WTC11 (cell line): ENCODE data around the gene REC8. TPM values are rescaled to one million over a fixed set of nuclear protein-coding genes. Genes with fewer than 3 reads are reported as not detected.

Source experiments
- ATAC-seq: fragments of 200-7000 bp; cut with Tn5 transposase; 2 replicates; pipeline ENCODE4 v1.10.0; 2021; ENCODE audit warnings: mild to moderate bottlenecking, moderate library complexity
- CTCF ChIA-PET: fragments of 300-600 bp; sonication (Branson Sonifier 250); formaldehyde crosslinking; loops from one replicate; lab custom pipeline; 2021; ENCODE audit warnings: antibody characterized with exemption; lab: Charles Lee
- POLR2A ChIA-PET: fragments of 350-600 bp; sonication (Branson Sonifier 250); formaldehyde crosslinking; loops from one replicate; lab custom pipeline; 2021; ENCODE audit warnings: antibody characterized with exemption; lab: Charles Lee
- DNase-seq: peaks from one replicate; pipeline ENCODE4 v3.0.0; 2021; ENCODE audit warnings: low spot score
- H3K27ac Mint-ChIP-seq: 2 replicates; pipeline ENCODE4 v1.8.0; 2021; ENCODE audit warnings: mixed read lengths
- H3K27me3 Mint-ChIP-seq: 2 replicates; pipeline ENCODE4 v1.8.0; 2021; ENCODE audit warnings: low read depth, mild to moderate bottlenecking, moderate library complexity, mixed read lengths
- H3K36me3 Mint-ChIP-seq: 2 replicates; pipeline ENCODE4 v1.8.0; 2021; ENCODE audit warnings: mixed read lengths
- H3K4me1 Mint-ChIP-seq: 2 replicates; pipeline ENCODE4 v1.8.0; 2022; ENCODE audit warnings: mixed read lengths
- H3K4me3 Mint-ChIP-seq: 2 replicates; pipeline ENCODE4 v1.8.0; 2021; ENCODE audit warnings: mild to moderate bottlenecking, moderate library complexity, mixed read lengths
- H3K9me3 Mint-ChIP-seq: 2 replicates; pipeline ENCODE4 v1.8.0; 2021; ENCODE audit warnings: mixed read lengths
- ATF1 ChIP-seq: sonication (generic); formaldehyde crosslinking; IDR thresholded peaks from 2 replicates; pipeline ENCODE4 v1.8.1; 2023; ENCODE audit warnings: mild to moderate bottlenecking, moderate library complexity, missing genetic modification reagents
- ATF3 ChIP-seq: sonication (generic); formaldehyde crosslinking; conservative IDR thresholded peaks from 2 replicates; pipeline ENCODE4 v1.8.1; 2022; ENCODE audit warnings: mild to moderate bottlenecking, missing genetic modification reagents
- GABPB1 ChIP-seq: sonication (generic); formaldehyde crosslinking; IDR thresholded peaks from 2 replicates; pipeline ENCODE4 v1.8.1; 2023; ENCODE audit warnings: mild to moderate bottlenecking, missing genetic modification reagents
- GRHL2 ChIP-seq: fragments of 250-450 bp; sonication (Bioruptor Pico); IDR thresholded peaks from 2 replicates; pipeline ENCODE4 v1.8.0; 2022; ENCODE audit warnings: mild to moderate bottlenecking, moderate library complexity; ENCODE audit not compliant: insufficient replicate concordance, severe bottlenecking
- HMGA2 ChIP-seq: fragments of 250-450 bp; sonication (Bioruptor Pico); IDR thresholded peaks from 2 replicates; pipeline ENCODE4 v1.4.0; 2021; ENCODE audit warnings: mild to moderate bottlenecking, moderate library complexity
- IRF2 ChIP-seq: sonication (generic); formaldehyde crosslinking; IDR thresholded peaks from 2 replicates; pipeline ENCODE4 v1.8.0; 2022; ENCODE audit warnings: low read depth, missing genetic modification reagents, borderline replicate concordance
- JUN ChIP-seq: sonication (generic); formaldehyde crosslinking; IDR thresholded peaks from 2 replicates; pipeline ENCODE4 v1.8.0; 2023; ENCODE audit warnings: mild to moderate bottlenecking, missing genetic modification reagents
- MAX ChIP-seq: sonication (generic); formaldehyde crosslinking; IDR thresholded peaks from 2 replicates; pipeline ENCODE4 v1.8.0; 2022; ENCODE audit warnings: mild to moderate bottlenecking, missing genetic modification reagents
- NR2C2 ChIP-seq: sonication (generic); formaldehyde crosslinking; IDR thresholded peaks from 2 replicates; pipeline ENCODE4 v1.8.0; 2022; ENCODE audit warnings: mild to moderate bottlenecking, missing genetic modification reagents
- PRDM15 ChIP-seq: sonication (generic); formaldehyde crosslinking; IDR thresholded peaks from 2 replicates; pipeline ENCODE4 v1.8.0; 2022; ENCODE audit warnings: missing genetic modification reagents
- PREB ChIP-seq: sonication (generic); formaldehyde crosslinking; IDR thresholded peaks from 2 replicates; pipeline ENCODE4 v1.8.1; 2022; ENCODE audit warnings: mild to moderate bottlenecking, missing genetic modification reagents, moderate library complexity, borderline replicate concordance
- RELA ChIP-seq: sonication (generic); formaldehyde crosslinking; IDR thresholded peaks from 2 replicates; pipeline ENCODE4 v1.8.1; 2022; ENCODE audit warnings: missing genetic modification reagents, mild to moderate bottlenecking, borderline replicate concordance
- RORB ChIP-seq: fragments of 250-450 bp; sonication (Bioruptor Pico); IDR thresholded peaks from 2 replicates; pipeline ENCODE4 v1.9.0; 2021; ENCODE audit warnings: mild to moderate bottlenecking
- TP53 ChIP-seq: sonication (generic); formaldehyde crosslinking; IDR thresholded peaks from 2 replicates; pipeline ENCODE4 v1.8.1; 2023; ENCODE audit warnings: mild to moderate bottlenecking, missing genetic modification reagents
- ZBTB21 ChIP-seq: sonication (generic); formaldehyde crosslinking; IDR thresholded peaks from 2 replicates; pipeline ENCODE4 v1.8.1; 2023; ENCODE audit warnings: mild to moderate bottlenecking, missing genetic modification reagents, borderline replicate concordance
- ZNF232 ChIP-seq: sonication (generic); formaldehyde crosslinking; IDR thresholded peaks from 2 replicates; pipeline ENCODE4 v1.8.0; 2022; ENCODE audit warnings: mild to moderate bottlenecking, missing genetic modification reagents
- ZNF263 ChIP-seq: sonication (generic); formaldehyde crosslinking; IDR thresholded peaks from 2 replicates; pipeline ENCODE4 v1.8.1; 2022; ENCODE audit warnings: low read depth, mild to moderate bottlenecking, moderate library complexity, missing genetic modification reagents
- ZNF512 ChIP-seq: sonication (generic); formaldehyde crosslinking; IDR thresholded peaks from 2 replicates; pipeline ENCODE4 v1.8.1; 2022; ENCODE audit warnings: missing genetic modification reagents, borderline replicate concordance
- total RNA-seq: library from RNA; stranded (reverse); gene quantifications from 3 replicates; pipeline ENCODE4 v1.2.3, GENCODE V29; 2021
- TF ChIP-seq, protein P1 (sequence below): fragments of 250-450 bp; sonication (Bioruptor Pico); IDR thresholded peaks from 2 replicates; pipeline ENCODE4 v1.9.0; 2021; ENCODE audit warnings: moderate library complexity, mild to moderate bottlenecking, inconsistent platforms, borderline replicate concordance
- TF ChIP-seq, protein P2 (sequence below): sonication (generic); formaldehyde crosslinking; IDR thresholded peaks from 2 replicates; pipeline ENCODE4 v1.8.0; 2022; ENCODE audit warnings: mild to moderate bottlenecking, missing genetic modification reagents
- TF ChIP-seq, protein P3 (sequence below): fragments of 250-450 bp; sonication (Bioruptor Pico); conservative IDR thresholded peaks from 2 replicates; pipeline ENCODE4 v1.9.0; 2021; ENCODE audit warnings: mild to moderate bottlenecking

REC8 gene
- total RNA-seq, 1 experiment from 2014 or later, result 32.2 TPM

DNA sequence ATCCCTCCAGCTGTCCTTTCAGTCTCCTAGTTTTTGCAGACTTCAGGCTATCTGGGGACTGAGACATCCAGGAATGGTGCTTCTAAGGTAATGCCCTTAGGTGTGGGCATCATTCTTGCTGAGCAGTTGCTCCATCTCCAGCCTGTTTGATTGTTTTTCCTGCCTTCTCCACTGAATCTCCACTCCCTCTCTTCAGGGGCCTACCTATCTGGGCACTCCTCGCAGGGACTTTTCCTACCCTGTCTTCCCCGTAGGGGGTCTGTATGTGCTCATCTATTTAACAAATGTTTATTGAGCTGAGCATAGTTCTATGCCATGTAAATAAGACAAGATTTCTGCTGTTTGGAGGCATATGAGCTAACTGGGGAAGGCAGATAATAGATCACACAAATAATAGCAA is 38.9 kb upstream of the REC8 start:
- no peak for DNase-seq
- no peak overlapping the region for H3K4me3 Mint-ChIP-seq
- ATAC-seq, result no peak
- ChIA-PET POLR2A (interaction anchor here (0.6 kb wide), 1 partner anchor 31 kb away, joined by 3 read pairs; no protein-coding TSS in a partner anchor), CTCF (interaction anchor here (1.5 to 3.1 kb wide), 3 partner anchors 19 to 28 kb away, joined by 6 to 10 read pairs (median 7); partner anchors contain the start of genes DCAF11, IRF9 and NRL)
- H3K27ac Mint-ChIP-seq, result no peak overlapping the region
- TF ChIP-seq HMGA2 (CRISPR knock-in tag) (no peak), TP53 (CRISPR knock-in tag) (no peak), ZNF512 (CRISPR knock-in tag) (no peak), PRDM15 (CRISPR knock-in tag) (no peak), GRHL2 (CRISPR knock-in tag) (no peak), ZNF232 (CRISPR knock-in tag) (no peak), NR2C2 (no peak)
- no peaks in the 10 kb centered on the region; the same call in 1 of the 2 replicates for H3K27me3 Mint-ChIP-seq
- peaks cover 7% of the 10 kb centered on the region; the same call in 1 of the 2 replicates for H3K36me3 Mint-ChIP-seq
- peaks cover 23% of the 10 kb centered on the region for H3K4me1 Mint-ChIP-seq
- no peaks in the 10 kb centered on the region for H3K9me3 Mint-ChIP-seq

- CTCF ChIA-PET, result interaction anchor here (0.7 to 3.1 kb wide), 4 partner anchors 18 to 27 kb away, joined by 3 to 10 read pairs (median 6); partner anchors contain the start of genes DCAF11, IRF9 and NRL
- TF ChIP-seq RELA (CRISPR knock-in tag), result no peak
- TF ChIP-seq HMGA2 (CRISPR knock-in tag), result peak; percentile 65; the same call in 1 of the 2 replicates
- no peak for TF ChIP-seq ZBTB21 (CRISPR knock-in tag)
- no peak for TF ChIP-seq ZNF263
- TF ChIP-seq, protein P1, sequence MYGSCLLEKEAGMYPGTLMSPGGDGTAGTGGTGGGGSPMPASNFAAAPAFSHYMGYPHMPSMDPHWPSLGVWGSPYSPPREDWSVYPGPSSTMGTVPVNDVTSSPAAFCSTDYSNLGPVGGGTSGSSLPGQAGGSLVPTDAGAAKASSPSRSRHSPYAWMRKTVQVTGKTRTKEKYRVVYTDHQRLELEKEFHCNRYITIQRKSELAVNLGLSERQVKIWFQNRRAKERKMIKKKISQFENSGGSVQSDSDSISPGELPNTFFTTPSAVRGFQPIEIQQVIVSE, result no peak
- no peaks in the 10 kb centered on the region; the same call in 1 of the 2 replicates for H3K27me3 Mint-ChIP-seq
- no peaks in the 10 kb centered on the region for H3K9me3 Mint-ChIP-seq
- POLR2A ChIA-PET, result no interaction called here
- DNase-seq (no peak), ATAC-seq (no peak)
- no peak overlapping the region for H3K27ac Mint-ChIP-seq
- peaks cover 14% of the 10 kb centered on the region for H3K36me3 Mint-ChIP-seq
- H3K4me3 Mint-ChIP-seq, result no peak overlapping the region
- H3K4me1 Mint-ChIP-seq, result peaks cover 23% of the 10 kb centered on the region
Measured at GRCh38 chr14:24133735-24134134, 38.1 kb upstream of the REC8 start.

GRCh38 chr14:24135584-24135833 is 36.4 kb upstream of the REC8 start:
- ChIA-PET CTCF (interaction anchor here (0.8 to 4.3 kb wide), 15 partner anchors 8 to 296 kb away, joined by 3 to 31 read pairs (median 5); partner anchors contain the start of genes DCAF11, IRF9, NRL and PCK2), POLR2A (interaction anchor here (0.6 to 1.8 kb wide), 12 partner anchors 8 to 164 kb away, joined by 3 to 15 read pairs (median 4); partner anchors contain the start of genes DCAF11, DHRS1, NOP9 and NRL)
- ATAC-seq (no peak), DNase-seq (no peak)
- Mint-ChIP-seq H3K4me1 (peaks cover 33% of the 10 kb centered on the region), H3K27me3 (no peaks in the 10 kb centered on the region; the same call in 1 of the 2 replicates), H3K27ac (peak overlapping the region; percentile 88), H3K9me3 (no peaks in the 10 kb centered on the region), H3K36me3 (peaks cover 26% of the 10 kb centered on the region), H3K4me3 (peak overlapping the region; percentile 86)
- peak; percentile 36; the same call in 1 of the 2 replicates for TF ChIP-seq GABPB1 (CRISPR knock-in tag)
- no peak for TF ChIP-seq RORB (CRISPR knock-in tag)
- TF ChIP-seq ATF1 (CRISPR knock-in tag), result no peak
- TF ChIP-seq, protein P2, sequence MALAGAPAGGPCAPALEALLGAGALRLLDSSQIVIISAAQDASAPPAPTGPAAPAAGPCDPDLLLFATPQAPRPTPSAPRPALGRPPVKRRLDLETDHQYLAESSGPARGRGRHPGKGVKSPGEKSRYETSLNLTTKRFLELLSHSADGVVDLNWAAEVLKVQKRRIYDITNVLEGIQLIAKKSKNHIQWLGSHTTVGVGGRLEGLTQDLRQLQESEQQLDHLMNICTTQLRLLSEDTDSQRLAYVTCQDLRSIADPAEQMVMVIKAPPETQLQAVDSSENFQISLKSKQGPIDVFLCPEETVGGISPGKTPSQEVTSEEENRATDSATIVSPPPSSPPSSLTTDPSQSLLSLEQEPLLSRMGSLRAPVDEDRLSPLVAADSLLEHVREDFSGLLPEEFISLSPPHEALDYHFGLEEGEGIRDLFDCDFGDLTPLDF (CRISPR knock-in tag), result no peak
- TF ChIP-seq IRF2 (CRISPR knock-in tag), result no peak
- 0 out of 2 replicates have a peak, but pooled peaks have one; percentile 3 for TF ChIP-seq PREB (CRISPR knock-in tag)
- TF ChIP-seq JUN (CRISPR knock-in tag), result 0 out of 2 replicates have a peak, but pooled peaks have one; percentile 21
- TF ChIP-seq ATF3 (CRISPR knock-in tag), result no peak
- TF ChIP-seq, protein P3, sequence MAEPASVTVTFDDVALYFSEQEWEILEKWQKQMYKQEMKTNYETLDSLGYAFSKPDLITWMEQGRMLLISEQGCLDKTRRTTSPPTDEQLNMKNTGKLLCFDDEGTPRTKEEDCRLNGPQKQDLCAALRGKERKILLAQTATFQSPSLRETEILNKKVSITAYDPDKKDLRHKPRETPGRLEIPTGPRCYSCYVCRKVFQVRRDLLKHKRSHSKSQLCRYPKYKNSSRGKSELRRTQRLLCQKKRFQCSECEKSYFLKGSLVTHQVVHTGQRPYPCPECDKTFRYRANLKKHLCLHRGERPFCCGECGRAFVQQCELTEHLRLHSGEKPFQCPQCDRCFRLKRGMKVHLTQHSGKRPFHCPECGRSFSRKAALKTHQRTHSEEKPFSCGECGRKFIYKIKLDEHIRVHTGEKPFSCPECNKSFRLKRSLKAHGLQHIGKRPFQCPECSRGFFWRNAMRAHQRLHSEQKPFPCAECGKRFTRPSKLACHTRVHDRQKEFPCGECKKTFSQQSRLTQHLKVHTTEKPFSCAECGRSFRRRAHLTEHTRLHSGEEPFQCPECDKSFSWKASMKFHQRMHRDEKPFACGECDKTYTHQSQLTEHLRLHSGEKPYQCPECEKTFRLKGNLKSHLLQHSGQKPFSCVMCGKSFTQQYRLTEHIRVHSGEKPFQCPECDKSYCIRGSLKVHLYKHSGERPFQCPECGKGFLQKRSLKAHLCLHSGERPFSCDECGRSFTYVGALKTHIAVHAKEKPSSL (CRISPR knock-in tag), result no peak
- TF ChIP-seq MAX (CRISPR knock-in tag), result no peak
